ENCODE data around the gene KBTBD12.
A peak's percentile ranks its signal among the peaks of the same experiment; 100 is the strongest.

Gene KBTBD12

GRCh38 chr3:128004661-128005060 is 89.6 kb downstream of the KBTBD12 start:
- TF ChIP-seq CTCF (IDR thresholded peaks at IDR 0.05; ENCODE audit: low read depth, low read length, missing control alignments) = no peak
- no peak for DNase-seq (ENCODE audit: low read depth)

GRCh38 chr3:128006061-128007032 is 91.3 kb downstream of the KBTBD12 start:
- H3K4me3 ChIP-seq (ENCODE audit: low read depth, low read length) = no peak overlapping the region
- TF ChIP-seq CTCF (IDR thresholded peaks at IDR 0.05; ENCODE audit: low read depth, low read length, missing control alignments) = no peak
- DNase-seq (ENCODE audit: low read depth) = no peak

More at GRCh38 chr3:128004661-128005060, 89.6 kb downstream of the KBTBD12 start:
- no peak overlapping the region for H3K4me3 ChIP-seq (ENCODE audit: low read depth, low read length)

- no peak for DNase-seq (ENCODE audit: low read depth)
- H3K4me3 ChIP-seq (ENCODE audit: low read depth, low read length) = no peak overlapping the region
- no peak for TF ChIP-seq CTCF (IDR thresholded peaks at IDR 0.05; ENCODE audit: low read depth, low read length, missing control alignments)
Measured at GRCh38 chr3:128007033-128007424, 92.0 kb downstream of the KBTBD12 start.

- no peak for DNase-seq (ENCODE audit: low read depth)
- H3K4me3 ChIP-seq (ENCODE audit: low read depth, low read length) = no peak overlapping the region
- no peak for TF ChIP-seq CTCF (IDR thresholded peaks at IDR 0.05; ENCODE audit: low read depth, low read length, missing control alignments)
Measured at GRCh38 chr3:128009952-128010846, 95.2 kb downstream of the KBTBD12 start.

- DNase-seq (ENCODE audit: low read depth) = no peak
- peak; percentile 49 for TF ChIP-seq CTCF (IDR thresholded peaks at IDR 0.05; ENCODE audit: low read depth, low read length, missing control alignments)
- no peak overlapping the region for H3K4me3 ChIP-seq (ENCODE audit: low read depth, low read length)
Measured at GRCh38 chr3:128011140-128011539, 96.1 kb downstream of the KBTBD12 start.

GRCh38 chr3:128012050-128012449 is 97.0 kb downstream of the KBTBD12 start:
- TF ChIP-seq CTCF (IDR thresholded peaks at IDR 0.05; ENCODE audit: low read depth, low read length, missing control alignments) = no peak
- no peak overlapping the region for H3K4me3 ChIP-seq (ENCODE audit: low read depth, low read length)
- DNase-seq (ENCODE audit: low read depth) = peak; percentile 3

Data from GM12864 (cell line).